OCI-LY1 (cell line): ENCODE measurements around the gene TARP.
"Not testable (repeated sequence)": the region's sequence is repeated elsewhere in the genome, so short reads cannot be mapped to it uniquely, and the experiment has no call there.

Experiments
- H2AFZ ChIP-seq: fragments of 200-600 bp; sonication (generic), shearing (Covaris generic); 2 replicates; pipeline ENCODE4 v1.6.0; 2014; ENCODE audit warnings: antibody characterized with exemption, mild to moderate bottlenecking, low read length
- H3F3A ChIP-seq: fragments of 200-600 bp; sonication (generic), shearing (Covaris generic); 2 replicates; pipeline ENCODE4 v1.6.0; 2014; ENCODE audit warnings: mild to moderate bottlenecking, antibody characterized with exemption, low read length, moderate library complexity; ENCODE audit not compliant: insufficient read depth
- H3K27ac ChIP-seq: fragments of 200-600 bp; sonication (generic); 2 replicates; pipeline ENCODE4 v1.5.1; 2014; ENCODE audit warnings: low read length, mixed run types, mild to moderate bottlenecking, low read depth; ENCODE audit not compliant: poor library complexity, severe bottlenecking
- H3K27me3 ChIP-seq: fragments of 200-600 bp; sonication (generic); 2 replicates; pipeline ENCODE4 v1.6.0; 2014; ENCODE audit warnings: antibody characterized with exemption, mild to moderate bottlenecking, low read length, moderate library complexity; ENCODE audit not compliant: insufficient read depth
- H3K36me3 ChIP-seq: fragments of 200-600 bp; sonication (generic); 2 replicates; pipeline ENCODE4 v1.6.1; 2014; ENCODE audit warnings: mild to moderate bottlenecking, antibody characterized with exemption, low read length, moderate library complexity, mixed read lengths; ENCODE audit not compliant: insufficient read depth
- H3K4me1 ChIP-seq: fragments of 200-600 bp; sonication (generic); 2 replicates; pipeline ENCODE4 v1.5.1; 2014; ENCODE audit warnings: mild to moderate bottlenecking, low read length, moderate library complexity; ENCODE audit not compliant: insufficient read depth, severe bottlenecking
- H3K4me2 ChIP-seq: fragments of 200-600 bp; sonication (generic), shearing (Covaris generic); 2 replicates; pipeline ENCODE4 v1.6.1; 2014; ENCODE audit warnings: low read length
- H3K4me3 ChIP-seq: fragments of 200-600 bp; sonication (generic); 2 replicates; pipeline ENCODE4 v1.5.1; 2014; ENCODE audit warnings: low read length, low read depth, mild to moderate bottlenecking, mixed read lengths; ENCODE audit not compliant: poor library complexity, severe bottlenecking
- H3K79me2 ChIP-seq: fragments of 200-600 bp; shearing (Covaris generic); 2 replicates; pipeline ENCODE4 v1.6.1; 2016; ENCODE audit warnings: mixed run types, low read length, mixed read lengths; ENCODE audit not compliant: insufficient read depth
- H3K9ac ChIP-seq: fragments of 200-600 bp; sonication (generic), shearing (Covaris generic); 2 replicates; pipeline ENCODE4 v1.6.1; 2014; ENCODE audit warnings: mild to moderate bottlenecking, low read length, mixed read lengths
- H3K9me2 ChIP-seq: fragments of 200-600 bp; sonication (generic), shearing (Covaris generic); 2 replicates; pipeline ENCODE4 v1.6.1; 2014; ENCODE audit warnings: low read depth, mild to moderate bottlenecking, low read length, mixed read lengths
- H3K9me3 ChIP-seq: fragments of 200-600 bp; shearing (Covaris generic); 2 replicates; pipeline ENCODE4 v1.6.1; 2014; ENCODE audit warnings: low read length, mixed read lengths
- H4K20me1 ChIP-seq: fragments of 200-600 bp; sonication (generic), shearing (Covaris generic); 2 replicates; pipeline ENCODE4 v1.6.0; 2016; ENCODE audit warnings: mild to moderate bottlenecking, low read length; ENCODE audit not compliant: insufficient read depth
- CTCF ChIP-seq: fragments of 200-600 bp; sonication (generic), shearing (Covaris generic); IDR thresholded peaks from 2 replicates; pipeline ENCODE4 v1.5.1; 2017; ENCODE audit warnings: mild to moderate bottlenecking, antibody characterized with exemption, low read length, moderate library complexity, mixed read lengths
- EZH2 ChIP-seq: fragments of 200-600 bp; sonication (generic), shearing (Covaris generic); IDR thresholded peaks from 2 replicates; pipeline ENCODE4 v1.8.0; 2017; ENCODE audit warnings: borderline replicate concordance, mixed run types, mild to moderate bottlenecking, antibody characterized with exemption, low read length, moderate library complexity, mixed read lengths

Gene TARP

DNA sequence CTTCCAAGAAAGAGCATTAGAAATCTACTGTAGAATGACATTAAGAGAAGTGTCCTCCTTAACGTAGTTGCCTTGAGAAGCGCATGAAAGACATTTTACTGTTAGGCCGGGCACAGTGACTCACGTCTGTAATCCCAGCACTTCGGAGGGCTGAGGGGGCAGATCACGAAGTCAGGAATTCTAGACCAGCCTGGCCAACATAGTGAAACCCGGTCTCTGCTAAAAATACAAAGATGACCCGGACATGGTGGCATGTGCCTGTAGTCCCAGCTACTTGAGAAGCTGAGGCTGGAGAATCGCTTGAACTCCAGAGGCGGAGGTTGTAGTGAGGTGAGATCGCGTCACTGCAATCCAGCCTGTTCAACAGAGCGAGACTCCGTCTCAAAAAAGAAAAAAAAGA, 28.9 kb downstream of the TARP start:
- Histone ChIP-seq H2AFZ (no peak overlapping the region), H3K4me1 (no peaks in the 10 kb centered on the region), H3F3A (no peaks in the 10 kb centered on the region), H4K20me1 (no peaks in the 10 kb centered on the region), H3K36me3 (no peaks in the 10 kb centered on the region), H3K27me3 (no peaks in the 10 kb centered on the region), H3K27ac (no peak overlapping the region), H3K9me3 (no peaks in the 10 kb centered on the region), H3K9me2 (no peaks in the 10 kb centered on the region), H3K9ac (no peak overlapping the region), H3K4me3 (no peak overlapping the region), H3K4me2 (no peak overlapping the region), H3K79me2 (no peaks in the 10 kb centered on the region)
- TF ChIP-seq CTCF = no peak
- no peak for TF ChIP-seq EZH2

DNA sequence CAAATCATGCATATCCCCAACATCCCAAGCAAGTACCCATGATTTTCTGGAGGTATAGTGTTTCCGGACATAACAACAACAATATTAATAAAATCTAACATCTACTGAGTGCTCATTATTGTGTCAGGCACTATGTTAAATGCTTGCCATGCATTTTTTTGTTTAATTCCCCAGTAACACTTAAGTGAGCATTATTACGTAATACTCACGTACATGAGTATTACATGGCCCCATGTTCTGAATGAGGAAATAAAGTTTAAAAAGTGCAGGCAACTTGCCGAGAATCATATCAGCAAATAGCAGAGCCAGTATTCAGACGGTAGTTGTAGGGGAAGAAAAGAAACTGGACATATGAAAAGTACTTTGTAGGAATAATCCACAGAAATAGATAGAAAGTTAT, 30.1 kb downstream of the TARP start:
- not testable (repeated sequence) for H3K9me2 ChIP-seq, H3K79me2 ChIP-seq, H3K9me3 ChIP-seq, H4K20me1 ChIP-seq, H3K27me3 ChIP-seq, H3K9ac ChIP-seq, H3K27ac ChIP-seq, H3K4me2 ChIP-seq, H3K4me1 ChIP-seq, H3K4me3 ChIP-seq, H3F3A ChIP-seq, H3K36me3 ChIP-seq, H2AFZ ChIP-seq

DNA sequence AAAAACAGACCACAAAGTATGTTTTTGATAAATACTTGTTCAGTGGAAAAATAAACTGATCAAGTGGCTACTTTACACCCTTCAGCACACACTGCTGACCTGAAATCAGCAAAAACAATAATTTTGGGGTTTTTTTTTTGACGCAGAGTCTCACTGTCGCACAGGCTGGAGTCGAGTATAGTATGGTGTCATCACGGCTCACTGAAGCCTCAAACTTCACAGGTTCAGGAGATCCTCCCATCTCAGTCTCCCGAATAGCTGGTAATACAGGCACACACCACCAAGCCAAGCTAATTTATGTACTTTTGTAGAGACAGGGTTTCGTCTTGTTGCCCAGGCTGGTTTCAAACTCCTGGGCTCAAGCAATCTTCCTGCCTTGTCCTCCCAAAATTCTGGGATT, 30.6 kb downstream of the TARP start:
- no peaks in the 10 kb centered on the region for H3K9me3 ChIP-seq
- no peak for TF ChIP-seq CTCF
- TF ChIP-seq EZH2 = no peak
- no peaks in the 10 kb centered on the region for H4K20me1 ChIP-seq
- no peak overlapping the region for H3K4me3 ChIP-seq
- no peaks in the 10 kb centered on the region for H3F3A ChIP-seq
- H3K27me3 ChIP-seq = no peaks in the 10 kb centered on the region
- H3K27ac ChIP-seq = no peak overlapping the region
- H3K4me2 ChIP-seq = no peak overlapping the region
- H3K4me1 ChIP-seq = no peaks in the 10 kb centered on the region
- no peaks in the 10 kb centered on the region for H3K79me2 ChIP-seq
- H3K9ac ChIP-seq = no peak overlapping the region
- H3K9me2 ChIP-seq = no peaks in the 10 kb centered on the region
- H3K36me3 ChIP-seq = no peaks in the 10 kb centered on the region
- H2AFZ ChIP-seq = no peak overlapping the region

DNA sequence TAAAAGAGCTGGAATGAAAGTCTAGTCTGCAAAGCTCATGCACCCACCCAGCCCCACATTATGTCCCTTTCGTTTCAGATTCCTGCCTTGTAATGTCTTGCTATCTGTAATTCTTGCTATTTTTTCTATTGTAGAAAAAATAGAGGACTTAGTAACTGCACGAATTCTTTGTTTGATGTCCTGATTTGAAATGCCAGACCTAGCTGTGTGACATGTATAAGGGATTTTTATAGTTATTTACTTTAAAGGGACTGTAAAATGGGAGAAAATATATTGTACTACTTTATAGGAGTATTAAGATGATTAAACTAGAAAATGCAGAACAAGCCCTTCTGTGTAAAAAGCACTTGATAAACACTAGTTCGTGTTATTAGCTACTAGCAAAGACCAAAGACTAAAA, 32.4 kb downstream of the TARP start:
- Histone ChIP-seq H3K9me2 (no peaks in the 10 kb centered on the region), H3K4me1 (no peaks in the 10 kb centered on the region), H2AFZ (no peak overlapping the region), H3K79me2 (no peaks in the 10 kb centered on the region), H3K9me3 (no peaks in the 10 kb centered on the region), H3K27ac (no peak overlapping the region), H3K4me3 (no peak overlapping the region), H4K20me1 (no peaks in the 10 kb centered on the region), H3K36me3 (no peaks in the 10 kb centered on the region), H3K27me3 (no peaks in the 10 kb centered on the region), H3K4me2 (no peak overlapping the region), H3F3A (no peaks in the 10 kb centered on the region), H3K9ac (no peak overlapping the region)
- no peak for TF ChIP-seq CTCF
- TF ChIP-seq EZH2 = no peak

GRCh38 chr7:38239129-38239528, 34.3 kb downstream of the TARP start:
- H3K4me2 ChIP-seq, H4K20me1 ChIP-seq, H3K36me3 ChIP-seq, H3K27me3 ChIP-seq, H3K9me3 ChIP-seq, H3K79me2 ChIP-seq, H3K9me2 ChIP-seq, H3K4me1 ChIP-seq, H2AFZ ChIP-seq, H3K4me3 ChIP-seq, H3K9ac ChIP-seq, H3K27ac ChIP-seq, H3F3A ChIP-seq: not testable (repeated sequence)
